WTC11 (cell line): ENCODE data around the gene SLC37A1. TPM values are rescaled to one million over a fixed set of nuclear protein-coding genes. Genes with fewer than 3 reads are reported as not detected.

Source experiments
- ATAC-seq: fragments of 200-7000 bp; cut with Tn5 transposase; 2 replicates; pipeline ENCODE4 v1.10.0; 2021; ENCODE audit warnings: mild to moderate bottlenecking, moderate library complexity
- CTCF ChIA-PET: fragments of 300-600 bp; sonication (Branson Sonifier 250); formaldehyde crosslinking; loops from one replicate; lab custom pipeline; 2021; ENCODE audit warnings: antibody characterized with exemption; lab: Charles Lee
- POLR2A ChIA-PET: fragments of 350-600 bp; sonication (Branson Sonifier 250); formaldehyde crosslinking; loops from one replicate; lab custom pipeline; 2021; ENCODE audit warnings: antibody characterized with exemption; lab: Charles Lee
- DNase-seq: peaks from one replicate; pipeline ENCODE4 v3.0.0; 2021; ENCODE audit warnings: low spot score
- H3K27ac Mint-ChIP-seq: 2 replicates; pipeline ENCODE4 v1.8.0; 2021; ENCODE audit warnings: mixed read lengths
- H3K27me3 Mint-ChIP-seq: 2 replicates; pipeline ENCODE4 v1.8.0; 2021; ENCODE audit warnings: low read depth, mild to moderate bottlenecking, moderate library complexity, mixed read lengths
- H3K36me3 Mint-ChIP-seq: 2 replicates; pipeline ENCODE4 v1.8.0; 2021; ENCODE audit warnings: mixed read lengths
- H3K4me1 Mint-ChIP-seq: 2 replicates; pipeline ENCODE4 v1.8.0; 2022; ENCODE audit warnings: mixed read lengths
- H3K4me3 Mint-ChIP-seq: 2 replicates; pipeline ENCODE4 v1.8.0; 2021; ENCODE audit warnings: mild to moderate bottlenecking, moderate library complexity, mixed read lengths
- H3K9me3 Mint-ChIP-seq: 2 replicates; pipeline ENCODE4 v1.8.0; 2021; ENCODE audit warnings: mixed read lengths
- AFF4 ChIP-seq: sonication (generic); formaldehyde crosslinking; IDR thresholded peaks from 2 replicates; pipeline ENCODE4 v1.8.1; 2023; ENCODE audit warnings: mild to moderate bottlenecking, missing genetic modification reagents, borderline replicate concordance
- ATF1 ChIP-seq: sonication (generic); formaldehyde crosslinking; IDR thresholded peaks from 2 replicates; pipeline ENCODE4 v1.8.1; 2023; ENCODE audit warnings: mild to moderate bottlenecking, moderate library complexity, missing genetic modification reagents
- ATF3 ChIP-seq: sonication (generic); formaldehyde crosslinking; conservative IDR thresholded peaks from 2 replicates; pipeline ENCODE4 v1.8.1; 2022; ENCODE audit warnings: mild to moderate bottlenecking, missing genetic modification reagents
- FOXJ3 ChIP-seq: sonication (generic); formaldehyde crosslinking; IDR thresholded peaks from 2 replicates; pipeline ENCODE4 v1.9.0; 2021; ENCODE audit warnings: missing genetic modification reagents, mild to moderate bottlenecking, borderline replicate concordance
- GABPB1 ChIP-seq: sonication (generic); formaldehyde crosslinking; IDR thresholded peaks from 2 replicates; pipeline ENCODE4 v1.8.1; 2023; ENCODE audit warnings: mild to moderate bottlenecking, missing genetic modification reagents
- GRHL2 ChIP-seq: fragments of 250-450 bp; sonication (Bioruptor Pico); IDR thresholded peaks from 2 replicates; pipeline ENCODE4 v1.8.0; 2022; ENCODE audit warnings: mild to moderate bottlenecking, moderate library complexity; ENCODE audit not compliant: insufficient replicate concordance, severe bottlenecking
- HMGXB4 ChIP-seq: sonication (generic); formaldehyde crosslinking; IDR thresholded peaks from 2 replicates; pipeline ENCODE4 v1.8.1; 2023; ENCODE audit warnings: mild to moderate bottlenecking, moderate library complexity, missing genetic modification reagents
- MYBL2 ChIP-seq: sonication (generic); formaldehyde crosslinking; IDR thresholded peaks from 2 replicates; pipeline ENCODE4 v1.8.1; 2023; ENCODE audit warnings: mild to moderate bottlenecking, moderate library complexity, missing genetic modification reagents
- NFYB ChIP-seq: sonication (generic); formaldehyde crosslinking; conservative IDR thresholded peaks from 2 replicates; pipeline ENCODE4 v1.8.0; 2022; ENCODE audit warnings: low read depth, missing genetic modification reagents
- SMAD4 ChIP-seq: sonication (generic); formaldehyde crosslinking; IDR thresholded peaks from 2 replicates; pipeline ENCODE4 v1.8.0; 2022; ENCODE audit warnings: mild to moderate bottlenecking, missing genetic modification reagents
- TP53 ChIP-seq: sonication (generic); formaldehyde crosslinking; IDR thresholded peaks from 2 replicates; pipeline ENCODE4 v1.8.1; 2023; ENCODE audit warnings: mild to moderate bottlenecking, missing genetic modification reagents
- ZNF219 ChIP-seq: sonication (generic); formaldehyde crosslinking; IDR thresholded peaks from 2 replicates; pipeline ENCODE4 v1.8.0; 2023; ENCODE audit warnings: missing genetic modification reagents, mild to moderate bottlenecking, borderline replicate concordance
- ZNF317 ChIP-seq: sonication (generic); formaldehyde crosslinking; IDR thresholded peaks from 2 replicates; pipeline ENCODE4 v1.8.1; 2023; ENCODE audit warnings: low read depth, mild to moderate bottlenecking, moderate library complexity, missing genetic modification reagents, borderline replicate concordance
- total RNA-seq: library from RNA; stranded (reverse); gene quantifications from 3 replicates; pipeline ENCODE4 v1.2.3, GENCODE V29; 2021
- TF ChIP-seq, protein P1 (sequence below): fragments of 250-450 bp; sonication (Bioruptor Pico); IDR thresholded peaks from 2 replicates; pipeline ENCODE4 v1.9.0; 2021; ENCODE audit warnings: mild to moderate bottlenecking
- TF ChIP-seq, protein P2 (sequence below): sonication (generic); formaldehyde crosslinking; IDR thresholded peaks from 2 replicates; pipeline ENCODE4 v1.8.1; 2022; ENCODE audit warnings: mild to moderate bottlenecking, missing genetic modification reagents, moderate library complexity, borderline replicate concordance
- TF ChIP-seq, protein P3 (sequence below): fragments of 250-450 bp; sonication (Bioruptor Pico); IDR thresholded peaks from 2 replicates; pipeline ENCODE4 v1.9.0; 2021; ENCODE audit warnings: mild to moderate bottlenecking, borderline replicate concordance
- TF ChIP-seq, protein P4 (sequence below): sonication (generic); formaldehyde crosslinking; IDR thresholded peaks from 2 replicates; pipeline ENCODE4 v1.8.1; 2022; ENCODE audit warnings: mild to moderate bottlenecking, moderate library complexity, missing genetic modification reagents

Gene SLC37A1
- total RNA-seq, 1 experiment from 2014 or later = 22.7 TPM

DNA sequence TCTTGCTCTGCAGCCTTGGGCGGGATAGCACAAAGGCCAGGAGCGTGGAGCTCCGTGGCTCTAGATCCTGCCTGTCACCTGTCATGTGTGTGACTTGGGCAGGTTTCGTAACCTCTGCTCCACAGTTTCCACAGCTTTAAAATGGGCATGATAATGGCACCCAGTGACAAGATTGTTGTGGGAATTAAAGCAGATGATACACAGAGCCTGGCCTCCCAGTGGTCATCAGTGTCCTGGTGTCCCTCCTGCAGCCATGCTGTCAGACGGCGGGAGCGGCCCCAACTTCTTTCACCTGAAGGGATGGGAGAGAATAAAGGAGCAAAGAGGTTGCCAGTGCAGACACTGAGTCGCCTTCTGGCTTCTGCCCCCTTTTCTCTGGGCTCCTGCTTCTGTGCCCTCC lies 61.5 kb downstream of the SLC37A1 start (continued):
- TF ChIP-seq, protein P1, sequence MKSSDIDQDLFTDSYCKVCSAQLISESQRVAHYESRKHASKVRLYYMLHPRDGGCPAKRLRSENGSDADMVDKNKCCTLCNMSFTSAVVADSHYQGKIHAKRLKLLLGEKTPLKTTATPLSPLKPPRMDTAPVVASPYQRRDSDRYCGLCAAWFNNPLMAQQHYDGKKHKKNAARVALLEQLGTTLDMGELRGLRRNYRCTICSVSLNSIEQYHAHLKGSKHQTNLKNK (CRISPR knock-in tag) = no peak
- TF ChIP-seq MYBL2 (CRISPR knock-in tag) (no peak), SMAD4 (CRISPR knock-in tag) (no peak), TP53 (CRISPR knock-in tag) (no peak), ATF3 (CRISPR knock-in tag) (no peak)

DNA sequence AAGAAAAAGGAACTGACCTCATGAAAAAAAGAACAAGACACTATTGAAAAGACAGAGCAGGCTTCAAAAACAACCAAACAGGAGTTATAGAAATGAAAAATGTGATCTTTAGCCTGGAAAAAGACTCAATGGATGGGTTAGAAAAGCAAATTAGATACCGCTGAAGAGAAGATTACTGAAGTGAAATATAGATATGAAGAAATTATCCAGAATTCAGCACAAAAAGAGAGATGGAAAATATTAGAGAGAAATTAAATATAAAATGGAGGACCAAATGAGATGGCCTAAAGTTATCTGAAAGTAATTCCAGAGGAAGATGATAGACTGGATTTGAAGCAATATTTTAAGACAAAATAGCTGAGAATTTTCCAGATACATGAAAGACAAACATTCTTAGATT lies 63.0 kb downstream of the SLC37A1 start:
- no peaks in the 10 kb centered on the region for H3K27me3 Mint-ChIP-seq
- peaks cover 18% of the 10 kb centered on the region for H3K9me3 Mint-ChIP-seq
- DNase-seq = no peak
- no peak overlapping the region for H3K4me3 Mint-ChIP-seq
- ChIA-PET POLR2A (no interaction called here), CTCF (interaction anchor here (0.7 kb wide), 1 partner anchor 77 kb away, joined by 3 read pairs; the partner anchor contains the start of gene PDE9A)
- ATAC-seq = no peak
- no peak for TF ChIP-seq GABPB1 (CRISPR knock-in tag)
- TF ChIP-seq, protein P2, sequence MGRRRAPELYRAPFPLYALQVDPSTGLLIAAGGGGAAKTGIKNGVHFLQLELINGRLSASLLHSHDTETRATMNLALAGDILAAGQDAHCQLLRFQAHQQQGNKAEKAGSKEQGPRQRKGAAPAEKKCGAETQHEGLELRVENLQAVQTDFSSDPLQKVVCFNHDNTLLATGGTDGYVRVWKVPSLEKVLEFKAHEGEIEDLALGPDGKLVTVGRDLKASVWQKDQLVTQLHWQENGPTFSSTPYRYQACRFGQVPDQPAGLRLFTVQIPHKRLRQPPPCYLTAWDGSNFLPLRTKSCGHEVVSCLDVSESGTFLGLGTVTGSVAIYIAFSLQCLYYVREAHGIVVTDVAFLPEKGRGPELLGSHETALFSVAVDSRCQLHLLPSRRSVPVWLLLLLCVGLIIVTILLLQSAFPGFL (CRISPR knock-in tag) = no peak
- no peak for TF ChIP-seq ZNF219
- TF ChIP-seq ATF3 (CRISPR knock-in tag) = no peak
- TF ChIP-seq NFYB (CRISPR knock-in tag) = no peak
- TF ChIP-seq ZNF317 (CRISPR knock-in tag) = no peak
- no peak for TF ChIP-seq HMGXB4 (CRISPR knock-in tag)
- TF ChIP-seq GRHL2 (CRISPR knock-in tag) = no peak
- TF ChIP-seq FOXJ3 (CRISPR knock-in tag) = no peak
- TF ChIP-seq, protein P3, sequence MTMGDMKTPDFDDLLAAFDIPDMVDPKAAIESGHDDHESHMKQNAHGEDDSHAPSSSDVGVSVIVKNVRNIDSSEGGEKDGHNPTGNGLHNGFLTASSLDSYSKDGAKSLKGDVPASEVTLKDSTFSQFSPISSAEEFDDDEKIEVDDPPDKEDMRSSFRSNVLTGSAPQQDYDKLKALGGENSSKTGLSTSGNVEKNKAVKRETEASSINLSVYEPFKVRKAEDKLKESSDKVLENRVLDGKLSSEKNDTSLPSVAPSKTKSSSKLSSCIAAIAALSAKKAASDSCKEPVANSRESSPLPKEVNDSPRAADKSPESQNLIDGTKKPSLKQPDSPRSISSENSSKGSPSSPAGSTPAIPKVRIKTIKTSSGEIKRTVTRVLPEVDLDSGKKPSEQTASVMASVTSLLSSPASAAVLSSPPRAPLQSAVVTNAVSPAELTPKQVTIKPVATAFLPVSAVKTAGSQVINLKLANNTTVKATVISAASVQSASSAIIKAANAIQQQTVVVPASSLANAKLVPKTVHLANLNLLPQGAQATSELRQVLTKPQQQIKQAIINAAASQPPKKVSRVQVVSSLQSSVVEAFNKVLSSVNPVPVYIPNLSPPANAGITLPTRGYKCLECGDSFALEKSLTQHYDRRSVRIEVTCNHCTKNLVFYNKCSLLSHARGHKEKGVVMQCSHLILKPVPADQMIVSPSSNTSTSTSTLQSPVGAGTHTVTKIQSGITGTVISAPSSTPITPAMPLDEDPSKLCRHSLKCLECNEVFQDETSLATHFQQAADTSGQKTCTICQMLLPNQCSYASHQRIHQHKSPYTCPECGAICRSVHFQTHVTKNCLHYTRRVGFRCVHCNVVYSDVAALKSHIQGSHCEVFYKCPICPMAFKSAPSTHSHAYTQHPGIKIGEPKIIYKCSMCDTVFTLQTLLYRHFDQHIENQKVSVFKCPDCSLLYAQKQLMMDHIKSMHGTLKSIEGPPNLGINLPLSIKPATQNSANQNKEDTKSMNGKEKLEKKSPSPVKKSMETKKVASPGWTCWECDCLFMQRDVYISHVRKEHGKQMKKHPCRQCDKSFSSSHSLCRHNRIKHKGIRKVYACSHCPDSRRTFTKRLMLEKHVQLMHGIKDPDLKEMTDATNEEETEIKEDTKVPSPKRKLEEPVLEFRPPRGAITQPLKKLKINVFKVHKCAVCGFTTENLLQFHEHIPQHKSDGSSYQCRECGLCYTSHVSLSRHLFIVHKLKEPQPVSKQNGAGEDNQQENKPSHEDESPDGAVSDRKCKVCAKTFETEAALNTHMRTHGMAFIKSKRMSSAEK (CRISPR knock-in tag) = no peak
- TF ChIP-seq AFF4 (CRISPR knock-in tag) = no peak
- TF ChIP-seq, protein P4, sequence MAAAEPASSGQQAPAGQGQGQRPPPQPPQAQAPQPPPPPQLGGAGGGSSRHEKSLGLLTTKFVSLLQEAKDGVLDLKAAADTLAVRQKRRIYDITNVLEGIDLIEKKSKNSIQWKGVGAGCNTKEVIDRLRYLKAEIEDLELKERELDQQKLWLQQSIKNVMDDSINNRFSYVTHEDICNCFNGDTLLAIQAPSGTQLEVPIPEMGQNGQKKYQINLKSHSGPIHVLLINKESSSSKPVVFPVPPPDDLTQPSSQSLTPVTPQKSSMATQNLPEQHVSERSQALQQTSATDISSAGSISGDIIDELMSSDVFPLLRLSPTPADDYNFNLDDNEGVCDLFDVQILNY (CRISPR knock-in tag) = no peak
- TF ChIP-seq ATF1 (CRISPR knock-in tag) = no peak
- H3K36me3 Mint-ChIP-seq = peaks cover 34% of the 10 kb centered on the region
- H3K4me1 Mint-ChIP-seq = no peaks in the 10 kb centered on the region
- H3K27ac Mint-ChIP-seq = no peak overlapping the region
